ENCODE measurements around the gene TTLL5.

GRCh38 chr14:75661499-75661814 lies 411 bp downstream of the TTLL5 start:
- no peak for TF ChIP-seq CTCF (conservative IDR thresholded peaks at IDR 0.05; ENCODE audit: low read depth, low read length)
- TF ChIP-seq EZH2 (IDR thresholded peaks at IDR 0.05; ENCODE audit: low read length, unreplicated experiment): no peak

All from PC-3 (cell line).